Trophoblast cell (in vitro differentiated cells and primary cell): ENCODE data around the gene TEX28.
"Not testable (repeated sequence)": the region's sequence is repeated elsewhere in the genome, so short reads cannot be mapped to it uniquely, and the experiment has no call there.

Experiments
- DNase-seq, 2 donors: peaks; one replicate each; pipeline ENCODE4 v3.0.0-alpha.2; 2016
- H2AFZ ChIP-seq: 2 replicates; pipeline ENCODE4 v1.6.1; 2013; ENCODE audit warnings: low read length, moderate library complexity, mild to moderate bottlenecking; ENCODE audit not compliant: insufficient read depth, poor library complexity
- H2AK5ac ChIP-seq: 2 replicates; pipeline ENCODE4 v1.6.1; 2013; ENCODE audit warnings: mild to moderate bottlenecking, low read length
- H2BK120ac ChIP-seq: 2 replicates; pipeline ENCODE4 v1.6.1; 2013; ENCODE audit warnings: low read length, mild to moderate bottlenecking, moderate library complexity; ENCODE audit not compliant: insufficient read depth, poor library complexity
- H2BK12ac ChIP-seq: 2 replicates; pipeline ENCODE4 v1.6.1; 2013; ENCODE audit warnings: mild to moderate bottlenecking, low read length, moderate library complexity
- H2BK5ac ChIP-seq: 2 replicates; pipeline ENCODE4 v1.6.1; 2013; ENCODE audit warnings: low read length, low read depth, moderate library complexity, mild to moderate bottlenecking; ENCODE audit not compliant: poor library complexity
- H3K14ac ChIP-seq: 2 replicates; pipeline ENCODE4 v1.6.1; 2013; ENCODE audit warnings: mild to moderate bottlenecking, low read length
- H3K18ac ChIP-seq: 2 replicates; pipeline ENCODE4 v1.6.1; 2013; ENCODE audit warnings: mild to moderate bottlenecking, low read length
- H3K23ac ChIP-seq: 2 replicates; pipeline ENCODE4 v1.6.1; 2013; ENCODE audit warnings: low read length
- H3K27ac ChIP-seq: 2 replicates; pipeline ENCODE4 v1.5.1; 2013; ENCODE audit warnings: low read depth, mild to moderate bottlenecking, inconsistent platforms, low read length, moderate library complexity
- H3K27me3 ChIP-seq: 2 replicates; pipeline ENCODE4 v1.6.1; 2013; ENCODE audit warnings: inconsistent platforms, mild to moderate bottlenecking, low read length, moderate library complexity; ENCODE audit not compliant: insufficient read depth
- H3K36me3 ChIP-seq, 2 experiments: 1 replicate in 1 of 2; 2 replicates in 1 of 2; pipeline ENCODE4 v1.6.1; 2013; ENCODE audit warnings: low read length in 2 of 2, mild to moderate bottlenecking in 2 of 2, moderate library complexity in 1 of 2; ENCODE audit not compliant: insufficient read depth in 2 of 2, control insufficient read depth in 1 of 2
- H3K4ac ChIP-seq: 2 replicates; pipeline ENCODE4 v1.6.1; 2013; ENCODE audit warnings: low read depth, mild to moderate bottlenecking, low read length, moderate library complexity
- H3K4me1 ChIP-seq, 2 experiments: 1 replicate in 1 of 2; 2 replicates in 1 of 2; pipeline ENCODE4 v1.6.1; 2013; ENCODE audit warnings: low read length in 2 of 2, mild to moderate bottlenecking in 2 of 2, moderate library complexity in 1 of 2; ENCODE audit not compliant: insufficient read depth in 2 of 2, control insufficient read depth in 1 of 2
- H3K4me2 ChIP-seq: 2 replicates; pipeline ENCODE4 v1.6.1; 2013; ENCODE audit warnings: inconsistent platforms, mild to moderate bottlenecking, low read length, moderate library complexity
- H3K4me3 ChIP-seq: 2 replicates; pipeline ENCODE4 v1.5.1; 2013; ENCODE audit warnings: mild to moderate bottlenecking, low read depth, low read length, inconsistent platforms
- H3K79me1 ChIP-seq: one replicate; pipeline ENCODE4 v1.6.1; 2013; ENCODE audit warnings: low read length
- H3K79me2 ChIP-seq: 2 replicates; pipeline ENCODE4 v1.6.1; 2013; ENCODE audit warnings: low read length, mild to moderate bottlenecking; ENCODE audit not compliant: control insufficient read depth, insufficient read depth, poor library complexity
- H3K9ac ChIP-seq: 2 replicates; pipeline ENCODE4 v1.6.1; 2013; ENCODE audit warnings: mild to moderate bottlenecking, low read length
- H3K9me3 ChIP-seq: 2 replicates; pipeline ENCODE4 v1.6.1; 2013; ENCODE audit warnings: low read depth, mild to moderate bottlenecking, control low read depth, inconsistent platforms, low read length; ENCODE audit not compliant: insufficient read depth
- H4K12ac ChIP-seq: 2 replicates; pipeline ENCODE4 v1.6.1; 2013; ENCODE audit warnings: low read depth, mild to moderate bottlenecking, low read length, moderate library complexity
- H4K8ac ChIP-seq: 2 replicates; pipeline ENCODE4 v1.6.1; 2013; ENCODE audit warnings: low read depth, mild to moderate bottlenecking, low read length, moderate library complexity
- H4K91ac ChIP-seq: one replicate; pipeline ENCODE4 v1.6.1; 2013; ENCODE audit warnings: low read depth, mild to moderate bottlenecking, low read length, moderate library complexity
- WGBS: extraction: QIAGEN DNeasy Blood & Tissue Kit; methylation state at CpG from one replicate; pipeline ENCODE4 v1.1.7; 2013; ENCODE audit warnings: missing lambda C conversion rate; ENCODE audit not compliant: insufficient read length, insufficient coverage; ENCODE audit errors: extremely low coverage; 5-methylcytosine and 5-hydroxymethylcytosine counted together

TEX28 gene

GRCh38 chrX:154302998-154303397 is 8.1 kb upstream of the TEX28 start:
- H4K12ac ChIP-seq, H3K27ac ChIP-seq, H3K79me1 ChIP-seq, H2BK120ac ChIP-seq, H2AFZ ChIP-seq, H4K91ac ChIP-seq, H3K4ac ChIP-seq, DNase-seq, H4K8ac ChIP-seq, H3K9me3 ChIP-seq, H3K79me2 ChIP-seq, H2AK5ac ChIP-seq, H3K9ac ChIP-seq, H2BK5ac ChIP-seq, H3K14ac ChIP-seq, H3K18ac ChIP-seq, H3K27me3 ChIP-seq, H3K23ac ChIP-seq, H3K4me1 ChIP-seq, H3K36me3 ChIP-seq, H3K4me2 ChIP-seq, H3K4me3 ChIP-seq, H2BK12ac ChIP-seq: not testable (repeated sequence)
- WGBS = no CpG with 5 or more reads among the region's 7 CpGs

- no peak overlapping the region for H3K18ac ChIP-seq
- no peaks in the 10 kb centered on the region for H3K4me1 ChIP-seq
- no peak overlapping the region for H3K4ac ChIP-seq
- H3K23ac ChIP-seq = no peak overlapping the region
- no peak overlapping the region for H3K4me2 ChIP-seq
- no peaks in the 10 kb centered on the region for H3K79me1 ChIP-seq
- DNase-seq = no peak
- no CpG with 5 or more reads among the region's 8 CpGs for WGBS
- no peak overlapping the region for H3K27ac ChIP-seq
- H3K9ac ChIP-seq = no peak overlapping the region
- no peak overlapping the region for H4K91ac ChIP-seq
- no peak overlapping the region for H2AFZ ChIP-seq
- H3K27me3 ChIP-seq = no peaks in the 10 kb centered on the region
- H3K14ac ChIP-seq = no peak overlapping the region
- H3K36me3 ChIP-seq = no peaks in the 10 kb centered on the region
- H2AK5ac ChIP-seq = no peak overlapping the region
- no peak overlapping the region for H2BK120ac ChIP-seq
- H2BK5ac ChIP-seq = no peak overlapping the region
- H4K12ac ChIP-seq = no peak overlapping the region
- H3K9me3 ChIP-seq = no peaks in the 10 kb centered on the region
- H3K79me2 ChIP-seq = no peaks in the 10 kb centered on the region
- H4K8ac ChIP-seq = no peak overlapping the region
- H3K4me3 ChIP-seq = no peak overlapping the region
- H2BK12ac ChIP-seq = no peak overlapping the region
Observed at GRCh38 chrX:154300816-154301215, 5.9 kb upstream of the TEX28 start.

- no peak for DNase-seq
Observed at GRCh38 chrX:154298312-154298711, 3.4 kb upstream of the TEX28 start.

GRCh38 chrX:154296731-154297130 is 1.8 kb upstream of the TEX28 start:
- H3K27me3 ChIP-seq = no peaks in the 10 kb centered on the region
- H3K18ac ChIP-seq = no peak overlapping the region
- no peak overlapping the region for H4K91ac ChIP-seq
- no peak overlapping the region for H2BK12ac ChIP-seq
- no peak overlapping the region for H3K23ac ChIP-seq
- no peak overlapping the region for H3K4me2 ChIP-seq
- no peak overlapping the region for H4K12ac ChIP-seq
- H3K14ac ChIP-seq = no peak overlapping the region
- peak in 1 of 2 donors; percentile 40 for DNase-seq
- H3K79me1 ChIP-seq = no peaks in the 10 kb centered on the region
- H2AFZ ChIP-seq = no peak overlapping the region
- H3K4ac ChIP-seq = no peak overlapping the region
- H2BK5ac ChIP-seq = no peak overlapping the region
- no CpG with 5 or more reads among the region's 18 CpGs for WGBS
- no peak overlapping the region for H3K27ac ChIP-seq
- no peak overlapping the region for H2BK120ac ChIP-seq
- H4K8ac ChIP-seq = no peak overlapping the region
- no peak overlapping the region for H3K4me3 ChIP-seq
- no peaks in the 10 kb centered on the region for H3K4me1 ChIP-seq
- no peak overlapping the region for H2AK5ac ChIP-seq
- H3K9me3 ChIP-seq = no peaks in the 10 kb centered on the region
- H3K79me2 ChIP-seq = no peaks in the 10 kb centered on the region
- H3K9ac ChIP-seq = no peak overlapping the region
- H3K36me3 ChIP-seq = no peaks in the 10 kb centered on the region

More at GRCh38 chrX:154298312-154298711, 3.4 kb upstream of the TEX28 start:
- Histone ChIP-seq H4K8ac (no peak overlapping the region), H3K4me3 (no peak overlapping the region), H4K91ac (no peak overlapping the region), H3K36me3 (no peaks in the 10 kb centered on the region), H3K18ac (no peak overlapping the region), H3K9me3 (no peaks in the 10 kb centered on the region), H3K23ac (no peak overlapping the region), H2BK120ac (no peak overlapping the region), H3K4ac (no peak overlapping the region), H3K14ac (no peak overlapping the region), H3K79me1 (no peaks in the 10 kb centered on the region), H3K27me3 (no peaks in the 10 kb centered on the region), H2AFZ (no peak overlapping the region), H3K27ac (no peak overlapping the region), H2BK12ac (no peak overlapping the region), H4K12ac (no peak overlapping the region), H3K79me2 (no peaks in the 10 kb centered on the region), H3K9ac (no peak overlapping the region), H2AK5ac (no peak overlapping the region), H3K4me2 (no peak overlapping the region), H3K4me1 (no peaks in the 10 kb centered on the region), H2BK5ac (no peak overlapping the region)
- WGBS = no CpG with 5 or more reads among the region's 7 CpGs
